ENCODE measurements around the gene DGKA.

GRCh38 chr12:55984861-55985260 is 53.9 kb downstream of the DGKA start:
- TF ChIP-seq POLR2AphosphoS5 (IDR thresholded peaks at IDR 0.05; ENCODE audit: low read depth, low read length) (no peak), SIN3A (IDR thresholded peaks at IDR 0.05; ENCODE audit: borderline replicate concordance, insufficient read depth, low read depth, low read length) (no peak), CTCF (IDR thresholded peaks at IDR 0.05) (no peak), REST (IDR thresholded peaks at IDR 0.05; ENCODE audit: insufficient read depth in 1 of 2, low read depth in 2 of 2, low read length in 1 of 2) (no peak)
